Natural killer cell (primary cell): ENCODE data around the gene KRT35. TPM values are rescaled to one million over a fixed set of nuclear protein-coding genes. Genes with fewer than 3 reads are reported as not detected.

Source experiments
- ATAC-seq, 3 donors: fragments of 150-1000 bp in 2 of 3; fragments of 200-7000 bp in 1 of 3; cut with Tn5 transposase; 1 replicate in 1 of 3; 2 replicates in 2 of 3; pipeline ENCODE4 v1.10.0; 2021; ENCODE audit warnings: mild to moderate bottlenecking in 2 of 3, moderate library complexity in 2 of 3
- DNase-seq, 2 donors: peaks; one replicate each; pipeline versions ENCODE4 v3.0.0 to v3.0.0-alpha.2; 2013 to 2021; ENCODE audit warnings: mixed read lengths in 1 of 2
- H3K27ac ChIP-seq: one replicate; pipeline ENCODE4 v1.5.1; 2013; ENCODE audit warnings: mild to moderate bottlenecking, low read length
- H3K27me3 ChIP-seq: one replicate; pipeline ENCODE4 v1.6.1; 2013; ENCODE audit warnings: low read length; ENCODE audit not compliant: control insufficient read depth, insufficient read depth
- H3K36me3 ChIP-seq: one replicate; pipeline ENCODE4 v1.6.1; 2013; ENCODE audit warnings: low read length; ENCODE audit not compliant: control insufficient read depth, insufficient read depth
- H3K4me1 ChIP-seq: one replicate; pipeline ENCODE4 v1.6.1; 2013; ENCODE audit warnings: low read length; ENCODE audit not compliant: control insufficient read depth, insufficient read depth
- H3K4me3 ChIP-seq: one replicate; pipeline ENCODE4 v1.5.1; 2013; ENCODE audit warnings: low read length
- H3K9me3 ChIP-seq: one replicate; pipeline ENCODE4 v1.6.1; 2013; ENCODE audit warnings: low read length; ENCODE audit not compliant: control insufficient read depth, insufficient read depth
- H3K27ac Mint-ChIP-seq, 2 donors: one replicate each; pipeline ENCODE4 v1.8.0; 2022; ENCODE audit warnings: mild to moderate bottlenecking in 2 of 2, mixed read lengths in 2 of 2, moderate library complexity in 1 of 2
- H3K27me3 Mint-ChIP-seq, 2 donors: one replicate each; pipeline ENCODE4 v1.8.0; 2022; ENCODE audit warnings: low read depth in 2 of 2, mixed read lengths in 2 of 2
- H3K36me3 Mint-ChIP-seq: one replicate; pipeline ENCODE4 v1.8.0; 2022; ENCODE audit warnings: mixed read lengths
- H3K4me1 Mint-ChIP-seq, 2 donors: one replicate each; pipeline ENCODE4 v1.8.0; 2022; ENCODE audit warnings: mixed read lengths in 2 of 2
- H3K4me3 Mint-ChIP-seq: one replicate; pipeline ENCODE4 v1.8.0; 2022; ENCODE audit warnings: mild to moderate bottlenecking, moderate library complexity, mixed read lengths
- H3K9me3 Mint-ChIP-seq, 2 donors: one replicate each; pipeline ENCODE4 v1.8.0; 2022; ENCODE audit warnings: mixed read lengths in 2 of 2
- CTCF ChIP-seq: fragments of 200-600 bp; IDR thresholded peaks from one replicate; pipeline ENCODE4 v1.8.0; 2022; ENCODE audit warnings: antibody characterized with exemption
- WGBS: methylation state at CpG from one replicate; pipeline ENCODE4 v1.1.7; 2013; ENCODE audit warnings: missing lambda C conversion rate; ENCODE audit not compliant: insufficient coverage; 5-methylcytosine and 5-hydroxymethylcytosine counted together
- intact Hi-C: fragments of 100-400 bp; cut with micrococcal nuclease; formaldehyde crosslinking; loops from one replicate; pipeline ENCODE4 v1.14.2; 2022
- total RNA-seq, 4 donors: library from RNA; stranded (reverse); fragments of 120-200 nt in 1 of 4; gene quantifications; one replicate each; pipeline versions ENCODE4 v1.2.3 to v1.2.4, GENCODE V29; 2013 to 2022

KRT35 gene
- total RNA-seq, 3 donors from 2014 or later (not counting 1 experiment from before 2014, with no cell fraction given) = not detected

GRCh38 chr17:41516147-41516829 is 35.3 kb upstream of the KRT35 start:
- WGBS = 87% methylated on average over 13 of the region's 14 CpGs
- H3K27ac ChIP-seq = no peak overlapping the region
- no peaks in the 10 kb centered on the region for H3K36me3 Mint-ChIP-seq
- H3K27me3 Mint-ChIP-seq = peaks cover 0 to 2% of the 10 kb centered on the region in 2 donors
- peaks cover 5% of the 10 kb centered on the region for H3K4me1 ChIP-seq
- H3K27me3 ChIP-seq = no peaks in the 10 kb centered on the region
- intact Hi-C loops = no loop called here
- H3K4me3 ChIP-seq = no peak overlapping the region
- TF ChIP-seq CTCF = no peak
- no peaks in the 10 kb centered on the region for H3K36me3 ChIP-seq
- DNase-seq = no peak
- H3K27ac Mint-ChIP-seq = no peak overlapping the region
- ATAC-seq = no peak
- H3K9me3 Mint-ChIP-seq = no peaks in the 10 kb centered on the region
- H3K9me3 ChIP-seq = no peaks in the 10 kb centered on the region
- H3K4me1 Mint-ChIP-seq = no peaks in the 10 kb centered on the region
- H3K4me3 Mint-ChIP-seq = no peak overlapping the region

GRCh38 chr17:41513168-41513547 is 32.2 kb upstream of the KRT35 start:
- no peak overlapping the region for H3K27ac Mint-ChIP-seq
- Histone ChIP-seq H3K36me3 (no peaks in the 10 kb centered on the region), H3K27me3 (no peaks in the 10 kb centered on the region), H3K4me3 (no peak overlapping the region), H3K9me3 (no peaks in the 10 kb centered on the region), H3K27ac (no peak overlapping the region), H3K4me1 (peaks cover 5% of the 10 kb centered on the region)
- no peak overlapping the region for H3K4me3 Mint-ChIP-seq
- ATAC-seq (no peak), DNase-seq (no peak)
- no peaks in the 10 kb centered on the region for H3K27me3 Mint-ChIP-seq
- no peaks in the 10 kb centered on the region for H3K4me1 Mint-ChIP-seq
- intact Hi-C loops = no loop called here
- TF ChIP-seq CTCF = no peak
- H3K9me3 Mint-ChIP-seq = no peaks in the 10 kb centered on the region
- H3K36me3 Mint-ChIP-seq = no peaks in the 10 kb centered on the region
- 91% methylated on average over 4 of the region's 5 CpGs for WGBS

GRCh38 chr17:41512546-41513167 is 31.7 kb upstream of the KRT35 start:
- no peak for TF ChIP-seq CTCF
- intact Hi-C loops = no loop called here

More at GRCh38 chr17:41512546-41513167, 31.7 kb upstream of the KRT35 start:
- Histone ChIP-seq H3K27ac (no peak overlapping the region), H3K9me3 (no peaks in the 10 kb centered on the region), H3K4me3 (no peak overlapping the region), H3K36me3 (no peaks in the 10 kb centered on the region), H3K27me3 (no peaks in the 10 kb centered on the region), H3K4me1 (peaks cover 5% of the 10 kb centered on the region)
- no peaks in the 10 kb centered on the region for H3K27me3 Mint-ChIP-seq
- H3K4me1 Mint-ChIP-seq = no peaks in the 10 kb centered on the region
- H3K36me3 Mint-ChIP-seq = no peaks in the 10 kb centered on the region
- ATAC-seq (no peak), DNase-seq (no peak)
- H3K4me3 Mint-ChIP-seq = no peak overlapping the region
- H3K9me3 Mint-ChIP-seq = no peaks in the 10 kb centered on the region
- WGBS = 20% methylated on average over 7 of the region's 7 CpGs
- no peak overlapping the region for H3K27ac Mint-ChIP-seq
